ENCODE measurements around the gene KCTD1.

The KCTD1 gene

DNA sequence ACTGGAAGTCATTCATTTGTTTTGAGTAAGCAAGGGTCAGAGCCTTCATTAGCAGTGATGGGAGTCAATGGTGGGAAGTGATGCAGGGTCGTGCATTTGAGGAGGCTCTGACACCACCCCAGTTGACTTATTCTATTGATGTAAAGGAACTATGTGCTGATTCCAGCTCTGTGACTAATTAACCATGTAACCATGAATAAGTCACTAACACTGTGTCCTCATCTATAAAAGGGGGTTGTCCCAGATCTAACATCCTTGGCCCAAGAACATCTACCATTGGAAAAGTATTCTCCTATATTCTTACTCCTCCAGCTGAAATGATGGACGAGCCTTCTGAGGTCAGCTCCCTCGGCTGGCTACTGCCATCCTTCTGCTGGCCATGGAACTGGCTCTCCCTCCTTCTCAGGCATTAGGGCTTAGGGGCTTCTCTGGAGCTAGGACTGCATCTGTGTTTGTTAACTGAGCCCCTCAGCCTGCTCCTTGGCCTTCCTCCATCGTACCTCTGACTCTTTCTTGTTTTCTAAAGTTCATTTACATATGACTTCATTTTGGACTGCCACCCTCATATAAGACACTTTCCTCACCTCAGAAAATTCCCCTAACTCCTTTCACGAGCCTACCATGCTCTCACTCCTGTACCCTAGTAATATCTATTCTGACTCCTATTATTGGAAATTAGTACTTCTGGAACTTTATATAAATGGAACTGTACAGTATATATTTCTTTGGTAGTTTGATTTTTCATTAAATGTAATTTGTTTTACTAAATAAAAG is 115.5 kb downstream of the KCTD1 start:
- in situ Hi-C loops (cut with MboI; ENCODE audit: low sequenced_read_pairs) = no loop called here

- in situ Hi-C loops (cut with MboI; ENCODE audit: low sequenced_read_pairs) = no loop called here
Measured at GRCh38 chr18:26429535-26430226, 118.7 kb downstream of the KCTD1 start.

GRCh38 chr18:26425148-26425531 is 123.2 kb downstream of the KCTD1 start:
- in situ Hi-C loops (cut with MboI; ENCODE audit: low sequenced_read_pairs) = no loop called here

- in situ Hi-C loops (cut with MboI; ENCODE audit: low sequenced_read_pairs) = no loop called here
Measured at GRCh38 chr18:26424428-26425147, 123.8 kb downstream of the KCTD1 start.

DNA sequence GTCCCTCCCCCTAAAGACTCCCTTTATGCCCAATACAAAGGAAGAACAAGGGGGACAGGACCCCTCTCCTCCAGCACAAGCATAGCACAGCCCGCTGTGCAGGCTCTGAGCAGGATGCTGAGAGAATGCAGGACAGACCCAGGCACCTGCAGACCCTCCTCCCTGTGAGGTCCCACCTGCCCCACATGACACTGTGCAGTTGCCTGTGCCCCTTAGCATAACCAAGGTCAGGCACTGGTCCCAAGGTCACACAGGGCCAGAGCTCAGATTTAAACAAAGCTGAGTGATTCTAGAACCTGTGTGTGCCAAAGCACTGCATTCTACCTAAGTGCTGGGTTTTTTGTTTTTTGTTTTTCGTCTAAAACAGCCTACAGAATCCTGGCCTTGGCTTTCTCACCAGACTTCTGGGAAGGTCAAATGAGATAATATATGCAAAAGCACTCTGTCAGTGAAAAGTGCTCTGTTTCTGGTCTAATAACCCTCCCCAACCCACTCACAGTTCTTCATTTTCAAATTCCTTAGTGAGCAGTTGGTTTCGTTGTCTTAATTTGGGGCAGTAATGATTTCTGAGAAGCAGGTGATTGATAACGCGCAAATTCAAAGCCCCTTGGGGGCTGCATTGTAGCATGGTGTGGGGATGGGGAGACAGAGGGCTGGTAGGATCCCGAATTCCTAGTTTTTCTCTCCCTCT is 125.7 kb downstream of the KCTD1 start:
- in situ Hi-C loops (cut with MboI; ENCODE audit: low sequenced_read_pairs) = no loop called here

DNA sequence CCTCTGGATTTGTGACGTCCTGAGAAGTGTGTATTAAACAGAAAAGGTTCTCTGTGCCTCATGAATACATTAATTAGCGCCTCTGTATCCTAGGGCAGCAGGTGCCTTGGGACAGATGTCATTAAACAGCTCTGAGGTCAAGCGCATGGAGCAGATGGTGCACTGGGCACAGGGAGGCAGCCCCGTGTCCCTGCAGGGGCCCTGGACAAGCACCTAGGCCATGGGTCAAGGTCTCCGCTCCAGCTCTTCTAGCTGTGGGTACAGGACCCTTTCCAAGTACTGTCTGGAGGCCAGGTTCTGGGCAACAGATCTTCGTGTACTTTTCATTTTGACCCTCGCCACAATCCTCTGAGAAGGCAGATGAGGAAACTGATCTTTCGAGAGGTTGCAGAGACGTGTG is 126.4 kb downstream of the KCTD1 start:
- in situ Hi-C loops (cut with MboI; ENCODE audit: low sequenced_read_pairs) = no loop called here

- in situ Hi-C loops (cut with MboI; ENCODE audit: low sequenced_read_pairs) = no loop called here
Measured at GRCh38 chr18:26421503-26421902, 126.8 kb downstream of the KCTD1 start.

- in situ Hi-C loops (cut with MboI; ENCODE audit: low sequenced_read_pairs) = no loop called here
Measured at GRCh38 chr18:26419746-26420145, 128.6 kb downstream of the KCTD1 start.

DNA sequence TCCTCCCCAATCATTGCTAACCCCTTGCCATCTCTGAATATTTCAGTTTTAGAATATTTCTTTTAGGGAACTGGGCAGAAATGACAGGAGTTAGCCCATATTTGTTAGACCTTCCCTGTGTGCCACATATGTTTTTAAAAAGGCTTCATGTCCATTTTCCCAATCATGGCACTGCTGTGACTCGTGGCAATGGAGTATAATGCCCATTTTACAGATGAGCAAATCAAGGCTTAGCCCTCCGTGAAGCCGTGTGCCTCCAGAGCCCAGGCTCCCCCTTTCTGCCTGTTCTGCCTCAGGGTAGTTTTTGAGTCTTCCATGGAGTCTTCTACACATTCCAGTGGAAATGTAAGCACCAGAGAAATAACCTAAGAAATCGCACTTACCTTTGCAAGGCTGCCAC is 130.1 kb downstream of the KCTD1 start:
- in situ Hi-C loops (cut with MboI; ENCODE audit: low sequenced_read_pairs) = no loop called here

GRCh38 chr18:26417190-26417589 is 131.2 kb downstream of the KCTD1 start:
- in situ Hi-C loops (cut with MboI; ENCODE audit: low sequenced_read_pairs) = no loop called here

GRCh38 chr18:26416652-26417150 is 131.7 kb downstream of the KCTD1 start:
- in situ Hi-C loops (cut with MboI; ENCODE audit: low sequenced_read_pairs) = no loop called here

DNA sequence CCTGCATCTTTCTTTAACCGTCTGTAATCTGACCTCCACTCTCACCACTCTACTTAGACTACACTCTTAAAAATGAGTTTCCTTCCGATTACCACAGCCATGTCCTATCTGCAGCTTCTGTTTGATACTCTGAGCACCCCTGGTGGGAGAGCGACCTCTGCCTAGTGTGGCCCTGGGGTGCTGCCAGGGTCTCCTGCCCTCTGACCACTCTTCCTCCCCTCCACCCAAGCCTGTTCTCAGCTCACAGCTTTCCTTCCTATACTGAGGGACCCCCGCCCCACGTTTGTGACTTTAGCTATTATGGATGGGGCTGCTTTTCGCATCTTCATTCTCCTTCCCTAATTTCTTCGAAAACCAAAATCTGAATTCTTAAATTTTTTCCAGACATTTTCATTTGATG is 132.7 kb downstream of the KCTD1 start:
- in situ Hi-C loops (cut with MboI; ENCODE audit: low sequenced_read_pairs) = no loop called here

DNA sequence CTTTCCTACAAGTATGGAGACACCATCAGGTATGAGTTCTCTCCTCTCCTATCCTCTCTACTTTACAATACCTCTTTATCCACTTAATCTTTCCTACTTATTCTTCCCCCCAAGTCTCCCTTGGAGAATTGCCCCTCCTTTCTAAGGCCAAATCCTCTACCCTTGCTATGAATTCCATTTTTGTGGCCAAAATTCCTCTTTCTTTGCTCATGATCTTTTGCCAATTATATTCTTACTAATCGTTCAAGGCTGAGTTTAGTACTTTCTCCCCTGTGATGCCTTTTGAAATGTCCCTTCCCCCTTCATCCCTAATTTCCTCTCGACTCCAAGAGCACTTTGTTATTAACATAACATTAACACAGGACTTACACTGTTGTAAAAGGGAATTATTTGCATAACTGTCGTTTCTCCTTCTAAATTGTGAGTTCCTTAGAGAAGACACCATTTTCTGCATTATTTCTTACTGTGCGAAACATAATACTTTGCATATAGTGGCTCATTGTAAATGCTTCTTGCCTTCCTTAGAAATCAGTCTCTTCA is 133.4 kb downstream of the KCTD1 start:
- in situ Hi-C loops (cut with MboI; ENCODE audit: low sequenced_read_pairs) = no loop called here

GRCh38 chr18:26409091-26409490 is 139.3 kb downstream of the KCTD1 start:
- in situ Hi-C loops (cut with MboI; ENCODE audit: low sequenced_read_pairs) = no loop called here

GRCh38 chr18:26407736-26408601 is 140.4 kb downstream of the KCTD1 start:
- in situ Hi-C loops (cut with MboI; ENCODE audit: low sequenced_read_pairs) = no loop called here

DNA sequence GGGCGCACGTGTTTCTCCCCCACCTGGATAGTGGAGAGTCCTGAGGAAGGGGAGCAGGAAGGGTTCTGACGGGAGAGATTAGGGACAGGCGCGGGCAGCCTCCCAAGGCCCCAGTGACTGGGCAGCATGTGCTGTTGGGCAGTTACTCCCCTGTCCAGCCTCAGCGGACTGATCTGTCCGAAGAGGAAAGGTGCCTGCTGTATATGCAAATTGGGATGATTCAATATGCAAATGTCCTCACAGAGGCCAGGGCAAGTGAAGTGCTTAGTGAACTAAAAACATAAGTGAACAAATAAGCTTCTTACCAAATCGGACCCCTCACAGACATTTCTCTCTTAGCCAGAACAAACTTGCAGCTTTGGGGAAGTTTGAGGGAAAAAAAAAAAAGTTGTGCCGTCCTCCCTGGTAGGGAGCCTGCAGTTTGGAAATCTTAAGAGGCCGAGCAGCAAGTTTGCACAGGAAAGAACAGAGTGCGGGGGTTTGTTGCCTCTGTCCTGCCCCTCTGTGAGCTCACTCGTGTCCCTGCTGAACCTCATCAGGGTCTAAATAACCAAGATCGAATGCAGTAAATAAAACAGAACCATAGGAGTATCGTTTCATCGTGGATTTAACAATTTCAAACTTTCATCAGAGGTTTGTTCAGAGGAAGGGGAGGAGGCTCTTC is 141.4 kb downstream of the KCTD1 start:
- in situ Hi-C loops (cut with MboI; ENCODE audit: low sequenced_read_pairs) = no loop called here

- in situ Hi-C loops (cut with MboI; ENCODE audit: low sequenced_read_pairs) = no loop called here
Measured at GRCh38 chr18:26406324-26406723, 142.0 kb downstream of the KCTD1 start.

GRCh38 chr18:26405190-26405801 is 143.1 kb downstream of the KCTD1 start:
- in situ Hi-C loops (cut with MboI; ENCODE audit: low sequenced_read_pairs) = no loop called here

All from hTERT RPE-1 (cell line).